GM19023 (cell line): ENCODE measurements around the gene NCAPG.

ENCODE experiments used
- ATAC-seq: cut with Tn5 transposase; IDR thresholded peaks from one replicate; pipeline ENCODE4 v1.9.1; 2021; ENCODE audit warnings: mild to moderate bottlenecking, moderate library complexity; ENCODE audit not compliant: unreplicated experiment

Gene NCAPG, protein sequence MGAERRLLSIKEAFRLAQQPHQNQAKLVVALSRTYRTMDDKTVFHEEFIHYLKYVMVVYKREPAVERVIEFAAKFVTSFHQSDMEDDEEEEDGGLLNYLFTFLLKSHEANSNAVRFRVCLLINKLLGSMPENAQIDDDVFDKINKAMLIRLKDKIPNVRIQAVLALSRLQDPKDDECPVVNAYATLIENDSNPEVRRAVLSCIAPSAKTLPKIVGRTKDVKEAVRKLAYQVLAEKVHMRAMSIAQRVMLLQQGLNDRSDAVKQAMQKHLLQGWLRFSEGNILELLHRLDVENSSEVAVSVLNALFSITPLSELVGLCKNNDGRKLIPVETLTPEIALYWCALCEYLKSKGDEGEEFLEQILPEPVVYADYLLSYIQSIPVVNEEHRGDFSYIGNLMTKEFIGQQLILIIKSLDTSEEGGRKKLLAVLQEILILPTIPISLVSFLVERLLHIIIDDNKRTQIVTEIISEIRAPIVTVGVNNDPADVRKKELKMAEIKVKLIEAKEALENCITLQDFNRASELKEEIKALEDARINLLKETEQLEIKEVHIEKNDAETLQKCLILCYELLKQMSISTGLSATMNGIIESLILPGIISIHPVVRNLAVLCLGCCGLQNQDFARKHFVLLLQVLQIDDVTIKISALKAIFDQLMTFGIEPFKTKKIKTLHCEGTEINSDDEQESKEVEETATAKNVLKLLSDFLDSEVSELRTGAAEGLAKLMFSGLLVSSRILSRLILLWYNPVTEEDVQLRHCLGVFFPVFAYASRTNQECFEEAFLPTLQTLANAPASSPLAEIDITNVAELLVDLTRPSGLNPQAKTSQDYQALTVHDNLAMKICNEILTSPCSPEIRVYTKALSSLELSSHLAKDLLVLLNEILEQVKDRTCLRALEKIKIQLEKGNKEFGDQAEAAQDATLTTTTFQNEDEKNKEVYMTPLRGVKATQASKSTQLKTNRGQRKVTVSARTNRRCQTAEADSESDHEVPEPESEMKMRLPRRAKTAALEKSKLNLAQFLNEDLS

DNA sequence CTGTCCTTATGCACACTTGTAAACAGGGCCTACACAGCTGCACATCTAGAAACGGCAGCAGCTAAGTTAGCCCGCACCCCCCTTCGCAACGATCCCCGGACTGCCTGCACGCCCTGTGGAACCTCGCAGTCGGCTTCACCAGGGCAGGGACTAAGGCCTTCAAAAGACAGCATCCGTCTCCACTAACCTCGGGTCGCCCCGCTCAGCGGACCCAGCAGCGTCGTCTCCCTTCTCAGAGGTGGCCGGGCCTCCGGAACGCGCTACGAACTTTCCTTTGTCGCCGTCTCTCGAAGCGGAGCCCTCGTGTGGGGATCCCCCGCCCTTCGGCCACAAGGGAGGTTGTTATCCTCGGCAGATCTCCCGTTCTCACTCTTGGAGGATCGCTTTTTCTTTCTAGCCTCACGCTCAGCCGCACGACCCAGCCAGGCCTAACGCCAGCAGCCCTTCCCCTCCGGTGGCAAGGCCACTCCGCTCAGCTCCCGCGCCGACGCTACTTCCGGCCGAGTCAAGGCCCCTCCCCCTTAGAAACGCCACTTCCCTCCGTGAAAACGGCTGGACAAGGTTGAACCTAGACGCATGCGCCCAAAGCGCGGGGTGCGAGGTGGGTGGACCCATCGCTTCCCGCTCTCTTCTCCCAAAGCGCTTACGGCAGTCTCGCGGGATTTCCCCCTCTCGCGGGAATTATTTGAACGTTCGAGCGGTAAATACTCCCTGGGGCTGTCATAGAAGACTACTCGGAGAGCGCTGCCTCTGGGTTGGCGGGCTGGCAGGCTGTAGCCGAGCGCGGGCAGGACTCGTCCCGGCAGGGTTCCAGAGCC lies at the start of gene NCAPG, which contains the start of gene DCAF16:
Gene NCAPG, plus strand, starts transcription at position 720 of the 818 bp plus-strand sequence. CDS start 99 bp downstream, outside the sequence.
Gene DCAF16, minus strand, starts transcription at position 498 of the 818 bp plus-strand sequence. CDS start 6,616 bp downstream, outside the sequence.
- ATAC-seq = peak; percentile 90

DNA sequence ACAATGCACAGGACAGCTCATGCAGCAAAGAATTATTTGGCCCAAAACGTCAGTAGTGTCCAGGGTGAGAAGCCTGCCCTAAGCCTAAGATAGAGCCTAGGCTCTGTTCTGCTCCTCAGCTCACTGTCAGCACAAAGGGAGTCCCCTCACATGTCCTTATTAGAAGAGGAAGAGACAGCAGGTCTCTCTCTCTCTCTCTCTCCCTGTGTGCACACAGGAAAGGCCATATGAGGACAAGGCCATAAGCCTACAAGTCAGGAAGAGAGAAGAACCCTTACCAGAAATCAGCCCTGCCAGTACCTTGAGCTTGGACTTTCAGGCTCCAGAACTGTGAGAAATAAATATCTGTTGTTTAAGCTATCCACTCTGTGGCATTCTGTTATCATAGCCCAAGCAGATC lies 49.7 kb upstream of the NCAPG start:
- ATAC-seq = no peak

DNA sequence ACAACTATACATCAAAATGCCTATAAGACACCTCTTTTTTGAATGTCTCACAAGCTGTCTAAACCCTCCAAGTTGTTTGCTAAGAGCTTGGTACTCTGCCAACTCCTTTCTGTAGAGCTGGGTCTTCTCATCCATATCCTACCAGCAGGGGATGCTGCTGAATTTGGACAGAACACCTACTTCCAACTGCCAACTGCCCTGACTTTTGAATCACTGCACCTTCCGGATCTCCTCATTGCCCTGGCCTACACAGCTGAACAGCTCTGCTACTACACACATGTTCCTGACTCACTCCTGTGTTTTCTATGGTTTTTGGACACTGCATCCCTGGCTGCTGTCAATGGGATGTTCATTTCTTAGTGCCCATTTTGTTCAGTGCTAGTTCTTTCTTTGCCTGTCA lies 48.1 kb upstream of the NCAPG start:
- no peak for ATAC-seq

DNA sequence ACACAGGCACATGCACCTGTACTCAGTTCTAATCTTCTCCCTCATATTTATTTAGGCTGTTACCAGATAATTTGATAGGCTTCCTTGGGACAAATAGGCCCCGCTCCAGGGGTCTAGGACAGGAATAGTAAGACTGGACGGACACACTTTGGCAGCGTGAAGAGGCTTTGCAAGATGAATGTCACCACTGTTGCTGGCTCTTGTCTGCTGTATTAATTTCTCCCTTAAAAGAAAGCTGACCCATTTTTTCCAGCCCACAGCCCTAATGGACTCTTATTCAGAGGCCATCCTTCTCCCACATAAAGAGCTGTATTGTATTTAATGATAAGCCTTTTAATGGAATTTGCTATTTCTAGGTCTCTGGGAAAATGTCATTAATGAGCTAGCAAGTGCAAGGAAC lies 47.4 kb upstream of the NCAPG start:
- ATAC-seq = no peak

DNA sequence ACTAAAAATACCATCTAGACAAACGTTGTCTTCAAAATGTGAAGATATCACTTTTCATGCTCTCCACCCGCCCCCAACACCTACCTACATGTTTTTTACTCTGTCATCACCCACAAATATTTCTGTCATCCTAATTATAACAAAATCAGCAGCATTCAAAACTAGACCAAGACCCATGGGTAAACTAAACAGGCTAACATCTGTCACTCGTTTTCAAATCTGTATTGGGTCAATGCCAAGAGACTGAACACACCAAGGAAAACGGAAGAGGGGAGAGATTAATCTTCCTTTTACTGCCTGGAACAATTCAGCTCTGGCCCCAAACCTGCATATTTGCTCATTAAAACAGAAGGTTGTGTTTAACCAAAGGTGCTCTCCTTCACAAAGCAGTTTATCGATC lies 46.8 kb upstream of the NCAPG start:
- ATAC-seq = no peak

DNA sequence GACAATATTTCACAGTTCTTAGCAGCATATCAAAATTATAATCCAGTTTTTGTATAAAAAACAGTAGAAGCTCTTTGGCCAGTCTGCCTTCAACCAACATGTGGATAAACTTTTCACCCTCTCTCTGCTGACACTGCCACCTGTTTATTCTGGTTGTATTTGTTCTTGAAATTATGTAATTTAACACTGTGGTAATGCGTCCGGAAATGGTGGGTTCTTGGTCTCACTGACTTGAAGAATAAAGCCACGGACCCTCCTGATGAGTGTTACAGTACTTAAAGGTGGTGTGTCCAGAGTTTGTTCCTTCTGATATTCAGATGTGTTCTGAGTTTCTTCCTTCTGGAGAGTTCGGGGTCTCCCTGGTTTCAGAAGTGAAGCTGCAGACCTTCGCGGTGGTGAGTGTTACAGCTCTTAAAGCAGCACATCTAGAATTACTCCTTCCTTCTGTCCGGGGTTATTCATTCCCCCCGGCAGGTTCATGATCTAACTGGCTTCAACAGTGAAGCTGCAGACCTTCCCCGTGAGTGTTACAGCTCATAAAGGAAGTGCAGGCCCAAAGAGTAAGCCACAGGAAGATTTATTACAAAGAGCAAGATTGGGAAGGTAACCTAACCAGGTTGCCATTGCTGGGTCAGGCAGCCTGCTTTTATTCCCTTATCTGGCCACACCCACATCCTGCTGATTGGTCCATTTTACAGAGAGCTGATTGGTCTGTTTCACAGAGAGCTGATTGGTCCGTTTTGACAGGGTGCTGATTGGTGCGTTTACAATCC lies 45.1 kb upstream of the NCAPG start:
- ATAC-seq = no peak

DNA sequence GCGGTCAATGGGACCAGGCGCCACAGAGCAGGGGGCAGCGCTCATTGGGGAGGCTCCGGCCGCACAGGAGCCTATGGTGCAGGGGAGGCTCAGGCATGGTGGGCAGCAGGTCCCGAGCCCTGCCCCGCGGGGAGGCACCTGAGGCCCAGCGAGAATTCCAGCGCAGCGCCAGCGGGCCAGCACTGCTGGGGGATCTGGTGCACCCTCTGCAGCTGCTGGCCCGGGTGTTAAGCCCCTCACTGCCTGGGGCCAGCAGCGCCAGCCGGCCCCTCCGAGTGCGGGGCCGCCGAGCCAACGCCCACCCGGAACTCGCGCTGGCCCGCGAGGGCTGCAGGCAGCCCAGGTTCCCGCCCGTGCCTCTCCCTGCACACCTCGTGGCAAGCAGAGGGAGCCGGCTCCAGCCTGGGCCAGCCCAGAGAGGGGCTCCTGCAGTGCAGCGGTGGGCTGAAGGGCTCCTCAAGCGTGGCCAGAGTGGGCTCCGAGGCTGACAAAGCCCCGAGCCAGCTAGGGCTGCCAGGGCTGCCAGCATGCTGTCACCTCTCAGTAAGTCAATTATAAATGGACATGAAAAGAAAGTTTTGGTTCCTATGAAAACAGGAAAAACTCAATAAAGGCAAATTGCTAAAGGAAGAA lies 43.8 kb upstream of the NCAPG start:
- no peak for ATAC-seq

DNA sequence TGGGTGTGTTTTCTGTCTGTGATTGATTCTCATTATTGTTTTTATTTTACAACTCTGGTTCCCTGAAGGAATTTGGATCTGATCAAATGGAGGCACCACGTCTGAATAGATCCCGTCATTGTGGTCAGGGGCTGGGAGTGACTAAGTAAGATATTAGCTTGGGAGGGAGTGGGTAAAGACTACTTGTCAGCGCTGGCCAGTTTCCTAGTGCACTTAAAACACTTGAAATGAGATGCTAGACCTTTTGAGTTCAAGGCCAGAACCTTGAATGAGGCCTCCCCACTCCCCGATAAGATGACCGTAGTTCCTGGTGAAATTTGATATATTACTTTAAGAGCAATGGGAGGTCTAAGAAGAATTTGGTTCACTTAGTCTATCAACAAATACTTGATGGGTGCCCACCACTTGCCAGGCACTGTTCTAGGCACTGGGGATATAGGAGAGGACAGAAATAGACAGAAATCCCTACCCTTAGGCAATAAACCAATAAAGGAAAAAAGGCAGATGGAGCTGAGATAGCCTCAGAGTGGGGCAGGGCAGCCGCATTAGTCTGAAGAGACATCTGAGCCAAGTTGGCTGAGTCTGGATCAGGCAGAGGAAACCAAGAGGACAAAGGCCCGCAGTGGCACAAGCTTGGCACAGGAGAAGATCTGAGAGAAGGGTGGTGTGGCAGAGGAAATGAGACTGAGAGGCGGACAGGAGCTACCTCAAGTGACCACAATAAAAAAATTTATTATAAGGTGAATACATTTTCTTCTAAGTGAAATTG lies 41.2 kb upstream of the NCAPG start:
- no peak for ATAC-seq

DNA sequence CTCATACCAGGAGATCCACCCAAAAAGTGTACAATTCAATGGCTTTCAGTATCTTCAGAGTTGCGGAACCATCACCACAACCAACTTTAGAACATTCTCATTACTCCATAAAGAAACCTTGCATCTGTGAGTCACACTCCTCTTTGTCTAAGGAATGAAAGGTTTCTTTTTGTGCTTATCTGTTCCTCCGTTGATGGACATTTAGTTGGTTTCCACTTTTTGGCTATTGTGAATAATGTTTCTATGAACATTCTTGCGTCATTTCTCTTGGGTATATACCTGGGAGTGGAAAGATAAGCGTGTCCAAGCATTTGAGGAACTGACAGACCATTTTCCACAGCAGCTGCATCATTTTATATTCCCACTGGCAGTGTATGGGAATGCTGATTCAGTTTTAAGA lies 39.9 kb upstream of the NCAPG start:
- ATAC-seq = no peak

DNA sequence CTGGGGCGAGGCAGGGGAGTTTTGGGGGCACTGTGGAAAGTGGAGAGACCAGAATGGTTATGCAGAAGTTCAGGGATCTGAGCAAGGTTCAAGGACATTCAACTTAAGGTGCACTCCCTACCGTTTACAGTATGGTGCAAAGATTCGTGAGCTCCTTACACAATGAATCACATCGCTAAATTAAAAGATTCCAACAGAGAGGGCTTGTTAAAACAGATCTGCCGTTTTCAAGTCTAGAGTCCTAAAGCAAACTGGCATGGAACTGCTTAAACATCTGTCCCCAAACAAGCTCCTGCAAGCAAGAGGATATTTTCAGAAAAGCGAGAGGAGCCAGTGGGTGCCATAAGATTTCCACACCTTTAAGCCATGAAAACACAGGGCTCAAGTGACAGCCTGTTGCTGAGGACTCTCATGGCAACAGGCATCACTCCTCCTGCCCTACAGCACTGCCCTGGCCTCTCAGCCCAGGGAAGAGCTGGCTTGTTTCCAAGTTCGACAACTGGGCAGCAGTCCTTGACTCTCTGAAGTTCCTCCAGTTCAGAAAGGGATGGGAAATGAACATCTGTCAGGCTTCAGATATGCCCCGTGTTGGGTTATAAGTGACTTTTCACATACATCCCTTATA lies 39.4 kb upstream of the NCAPG start:
- no peak for ATAC-seq

DNA sequence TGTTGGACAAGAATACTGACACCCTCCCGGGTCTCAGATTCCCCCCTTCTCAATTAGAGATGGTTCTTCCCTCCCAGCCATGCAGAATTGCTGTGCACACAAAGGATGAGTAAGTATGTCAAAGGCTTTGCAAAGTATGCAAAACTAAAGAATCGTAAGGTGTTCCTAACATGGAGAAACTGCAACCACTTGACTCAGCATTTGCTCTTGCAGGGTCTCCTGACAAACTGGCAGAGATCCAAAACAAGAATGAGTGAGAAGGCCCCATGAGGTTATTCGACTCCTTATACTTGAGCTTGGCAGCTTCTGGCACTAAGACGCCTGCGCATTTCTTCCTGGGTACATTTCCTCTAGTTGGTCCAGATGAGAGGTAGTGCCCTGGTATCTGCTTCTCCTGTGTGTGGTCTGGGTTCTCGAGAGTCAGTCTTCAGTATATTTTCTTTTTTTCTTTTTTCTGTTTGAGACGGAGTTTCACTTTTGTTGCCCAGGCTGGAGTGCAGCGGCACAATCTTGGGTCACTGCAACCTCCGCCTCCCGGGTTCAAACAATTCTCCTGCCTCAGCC lies 37.6 kb upstream of the NCAPG start:
- no peak for ATAC-seq

DNA sequence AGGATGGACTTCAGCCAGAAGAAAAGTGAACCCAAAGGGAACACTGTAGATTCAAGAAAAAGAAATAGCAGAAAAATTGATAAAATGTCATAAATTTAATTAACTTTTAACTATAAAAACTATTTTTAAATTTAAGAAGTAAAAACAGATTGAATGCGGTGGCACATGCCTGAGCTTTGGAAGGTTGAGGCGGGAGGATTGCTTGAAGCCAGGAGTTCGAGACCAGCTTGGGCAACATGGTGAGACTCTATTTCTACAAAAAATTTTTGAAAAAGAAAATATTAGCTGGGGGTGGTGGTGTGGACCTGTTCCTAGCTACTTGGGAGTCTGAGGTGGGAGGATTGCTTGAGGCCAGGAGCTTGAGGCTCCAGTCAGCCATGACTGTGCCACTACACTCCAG lies 32.3 kb upstream of the NCAPG start:
- ATAC-seq = no peak

DNA sequence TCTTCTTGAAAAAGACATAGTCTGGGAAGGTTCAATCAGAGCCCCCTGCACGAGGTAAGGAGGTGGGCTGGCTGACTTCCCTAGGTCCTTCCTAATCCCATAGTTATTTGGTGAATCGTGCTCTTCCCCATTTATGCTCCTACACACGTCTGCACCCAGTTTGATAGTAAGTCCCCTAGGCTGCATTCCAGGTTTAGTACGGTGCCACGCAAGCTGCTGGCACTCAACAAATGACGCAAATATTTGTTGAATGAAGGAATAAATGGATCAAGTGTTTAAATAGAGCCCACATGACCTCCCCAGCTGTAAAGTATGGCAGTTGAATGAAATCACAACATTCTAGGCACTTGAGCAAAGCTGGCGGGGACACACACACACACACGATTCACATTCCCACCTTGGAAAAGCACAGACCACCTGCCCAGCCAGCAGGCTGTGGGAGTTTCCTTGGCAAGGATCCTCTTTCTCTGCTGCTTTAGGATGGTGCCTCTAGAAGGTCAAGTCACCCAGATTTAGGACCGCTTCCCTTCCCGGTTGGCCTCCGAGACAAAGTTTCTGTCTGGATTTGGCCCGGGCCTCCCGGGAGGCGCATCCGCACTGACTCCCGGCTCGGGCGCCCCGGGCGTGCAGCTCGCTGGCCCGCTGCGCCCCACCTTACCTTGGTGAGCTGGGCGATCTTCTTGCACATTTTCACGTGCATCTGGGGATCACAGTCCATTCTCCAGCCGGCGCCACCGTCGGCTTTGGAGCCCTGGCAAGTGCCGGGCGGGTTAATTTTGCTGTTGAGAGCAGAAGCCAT lies 30.1 kb upstream of the NCAPG start:
- no peak for ATAC-seq

DNA sequence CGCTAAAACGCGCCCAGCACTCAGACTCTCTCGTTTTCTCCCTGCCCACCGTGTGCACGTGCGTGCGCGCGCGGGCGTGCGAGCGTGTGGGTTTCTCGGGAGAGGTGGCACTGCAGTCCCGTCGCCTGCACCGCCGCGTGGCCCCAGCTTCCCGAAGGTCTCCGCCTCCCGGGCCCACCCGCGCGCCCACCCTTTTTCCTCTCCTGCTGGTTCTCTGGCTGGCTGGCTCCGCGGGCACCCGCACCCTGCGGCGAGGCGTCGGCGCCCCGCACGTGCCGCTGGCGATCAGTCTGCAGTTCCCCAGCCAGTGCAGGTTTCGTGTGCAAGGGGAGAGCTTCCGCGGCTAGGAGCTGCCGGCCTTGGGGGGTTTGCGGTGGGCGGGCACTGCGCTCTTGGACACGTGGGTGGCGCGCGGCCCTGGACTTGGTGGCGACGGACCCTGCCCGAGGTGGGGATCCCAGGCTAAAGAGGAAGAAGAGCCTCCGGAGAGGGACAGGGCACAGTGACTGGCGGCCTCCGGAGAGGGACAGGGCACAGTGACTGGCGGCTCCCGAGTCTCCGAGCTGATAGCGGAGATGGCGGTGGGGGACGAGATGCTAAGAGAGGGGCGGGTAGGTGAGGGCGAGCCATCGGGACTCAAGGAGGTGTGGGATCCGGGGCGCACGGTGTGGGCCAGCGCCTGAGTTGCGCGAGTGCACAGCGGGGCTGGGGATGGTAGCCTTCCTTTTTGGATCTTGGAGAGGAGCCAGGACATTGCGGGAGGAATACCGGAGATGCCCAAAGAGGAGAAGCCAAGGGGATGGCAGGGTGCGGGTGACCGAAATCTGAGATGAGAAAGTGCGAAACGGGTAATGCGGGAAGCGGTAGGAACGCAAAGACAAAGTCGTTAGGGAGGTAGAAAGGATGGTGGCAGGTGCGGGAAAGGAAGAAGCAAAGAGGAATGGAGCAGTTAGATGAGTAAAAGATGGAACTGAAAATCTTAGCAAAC lies 29.2 kb upstream of the NCAPG start, which contains the start of gene FAM184B:
Gene FAM184B, minus strand, starts transcription at position 322 of the 988 bp plus-strand sequence. CDS start 322 bp downstream, outside the sequence.
- no peak for ATAC-seq

DNA sequence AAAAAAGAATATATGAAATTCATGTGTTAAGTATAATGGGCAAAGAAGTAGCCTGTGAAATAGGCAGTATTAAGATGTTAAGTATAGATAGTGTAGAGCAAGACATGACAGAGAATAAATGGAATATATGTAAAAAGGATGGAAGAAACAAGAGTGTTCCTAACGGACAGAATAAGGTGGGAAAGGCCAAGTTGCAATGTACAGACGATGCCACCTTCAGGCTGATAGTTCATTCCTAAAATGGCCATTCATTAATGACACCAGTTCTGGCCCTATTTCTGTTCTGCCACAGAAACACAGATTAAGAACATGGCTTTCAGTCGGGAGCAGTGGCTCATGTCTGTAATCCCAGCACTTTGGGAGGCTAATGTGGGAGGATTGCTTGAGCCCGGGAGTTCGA lies 24.9 kb upstream of the NCAPG start:
- no peak for ATAC-seq

DNA sequence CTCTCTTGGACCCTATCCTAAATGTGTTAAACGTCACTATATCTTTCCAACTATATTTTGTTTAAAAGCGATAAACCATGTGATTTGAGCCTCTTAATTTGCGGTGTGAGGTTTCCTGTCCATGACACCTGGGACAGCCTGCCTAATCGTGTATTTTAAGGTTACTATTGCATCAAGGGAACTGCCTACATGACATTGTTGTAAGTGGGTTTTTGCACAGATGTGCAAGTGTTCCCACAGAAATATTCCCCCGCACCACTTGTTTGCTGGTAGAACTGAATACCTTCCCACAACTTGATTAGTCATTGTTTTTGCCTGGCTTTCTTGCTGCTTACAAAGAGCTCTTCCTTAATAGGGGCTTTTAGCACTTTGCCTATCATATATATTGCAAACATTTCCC lies 24.2 kb upstream of the NCAPG start:
- ATAC-seq = no peak
